ENCODE measurements around the gene CHST11.

Gene CHST11

GRCh38 chr12:104585448-104586055 is 128.8 kb downstream of the CHST11 start:
- DNase-seq (ENCODE audit: low spot score): no peak

- DNase-seq (ENCODE audit: low spot score): no peak
Measured at GRCh38 chr12:104586351-104586919, 129.7 kb downstream of the CHST11 start.

- DNase-seq (ENCODE audit: low spot score): peak; percentile 73
Measured at GRCh38 chr12:104588047-104588920, 131.5 kb downstream of the CHST11 start.

GRCh38 chr12:104588921-104589590 is 132.3 kb downstream of the CHST11 start:
- DNase-seq (ENCODE audit: low spot score): no peak

- no peak for DNase-seq (ENCODE audit: low spot score)
Measured at GRCh38 chr12:104590022-104590421, 133.3 kb downstream of the CHST11 start.

GRCh38 chr12:104591257-104591885 is 134.6 kb downstream of the CHST11 start:
- no peak for DNase-seq (ENCODE audit: low spot score)

GRCh38 chr12:104593482-104593881 is 136.7 kb downstream of the CHST11 start:
- DNase-seq (ENCODE audit: low spot score): no peak

GRCh38 chr12:104596134-104596799 is 139.5 kb downstream of the CHST11 start:
- peak; percentile 94 for DNase-seq (ENCODE audit: low spot score)

- no peak for DNase-seq (ENCODE audit: low spot score)
Measured at GRCh38 chr12:104596898-104597843, 140.4 kb downstream of the CHST11 start.

- no peak for DNase-seq (ENCODE audit: low spot score)
Measured at GRCh38 chr12:104598342-104599271, 141.9 kb downstream of the CHST11 start.

GRCh38 chr12:104599272-104600035 is 142.7 kb downstream of the CHST11 start:
- DNase-seq (ENCODE audit: low spot score): no peak

- no peak for DNase-seq (ENCODE audit: low spot score)
Measured at GRCh38 chr12:104600036-104600712, 143.4 kb downstream of the CHST11 start.

- no peak for DNase-seq (ENCODE audit: low spot score)
Measured at GRCh38 chr12:104600790-104601739, 144.3 kb downstream of the CHST11 start.

- no peak for DNase-seq (ENCODE audit: low spot score)
Measured at GRCh38 chr12:104602406-104602805, 145.7 kb downstream of the CHST11 start.

- no peak for DNase-seq (ENCODE audit: low spot score)
Measured at GRCh38 chr12:104602896-104603295, 146.1 kb downstream of the CHST11 start.

GRCh38 chr12:104603545-104603973 is 146.8 kb downstream of the CHST11 start:
- peak; percentile 47 for DNase-seq (ENCODE audit: low spot score)
